Measurements from ENCODE around the gene SLC15A4. TPM values are rescaled to one million over a fixed set of nuclear protein-coding genes. Genes with fewer than 3 reads are reported as not detected.

SLC15A4 gene
- total and polyA plus RNA-seq, 8 donors: 0.89 to 37.8 (median 4.2) TPM

DNA sequence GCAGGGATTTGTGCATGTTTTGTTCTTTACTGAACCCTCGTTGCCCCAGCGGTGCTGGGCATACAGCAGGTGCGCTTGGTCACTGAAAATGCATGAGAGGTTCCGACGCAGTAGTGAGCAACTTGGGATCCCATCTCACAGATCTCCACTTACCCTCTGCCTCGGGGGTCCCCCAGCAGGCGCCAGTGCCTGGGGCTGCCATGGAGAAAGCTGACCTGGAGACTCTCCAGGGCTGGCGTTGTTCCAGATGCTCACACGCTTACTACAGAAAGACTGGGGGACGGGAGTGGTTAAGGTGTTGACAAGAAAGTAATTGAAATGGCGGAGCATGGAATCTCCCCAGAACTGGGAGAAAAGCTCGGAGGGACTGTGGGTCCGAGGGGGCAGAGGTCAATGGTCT is 43.7 kb upstream of the SLC15A4 start:
- no peaks in the 10 kb centered on the region for H3K27me3 ChIP-seq
- intact Hi-C loops (cut with DNase I; ENCODE audit: low total_unique reads): no loop called here
- H3K27ac ChIP-seq: no peak overlapping the region
- H3K4me3 ChIP-seq: no peak overlapping the region
- H3K9me3 ChIP-seq: no peaks in the 10 kb centered on the region
- DNase-seq: no peak
- TF ChIP-seq, protein P1, sequence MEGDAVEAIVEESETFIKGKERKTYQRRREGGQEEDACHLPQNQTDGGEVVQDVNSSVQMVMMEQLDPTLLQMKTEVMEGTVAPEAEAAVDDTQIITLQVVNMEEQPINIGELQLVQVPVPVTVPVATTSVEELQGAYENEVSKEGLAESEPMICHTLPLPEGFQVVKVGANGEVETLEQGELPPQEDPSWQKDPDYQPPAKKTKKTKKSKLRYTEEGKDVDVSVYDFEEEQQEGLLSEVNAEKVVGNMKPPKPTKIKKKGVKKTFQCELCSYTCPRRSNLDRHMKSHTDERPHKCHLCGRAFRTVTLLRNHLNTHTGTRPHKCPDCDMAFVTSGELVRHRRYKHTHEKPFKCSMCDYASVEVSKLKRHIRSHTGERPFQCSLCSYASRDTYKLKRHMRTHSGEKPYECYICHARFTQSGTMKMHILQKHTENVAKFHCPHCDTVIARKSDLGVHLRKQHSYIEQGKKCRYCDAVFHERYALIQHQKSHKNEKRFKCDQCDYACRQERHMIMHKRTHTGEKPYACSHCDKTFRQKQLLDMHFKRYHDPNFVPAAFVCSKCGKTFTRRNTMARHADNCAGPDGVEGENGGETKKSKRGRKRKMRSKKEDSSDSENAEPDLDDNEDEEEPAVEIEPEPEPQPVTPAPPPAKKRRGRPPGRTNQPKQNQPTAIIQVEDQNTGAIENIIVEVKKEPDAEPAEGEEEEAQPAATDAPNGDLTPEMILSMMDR (IDR thresholded peaks at IDR 0.05): no peak
- no peak for TF ChIP-seq EP300 (IDR thresholded peaks at IDR 0.05)
- no peak for TF ChIP-seq POLR2A (IDR thresholded peaks at IDR 0.05)
- no peak for TF ChIP-seq POLR2AphosphoS5 (IDR thresholded peaks at IDR 0.05)
- H3K36me3 ChIP-seq: no peaks in the 10 kb centered on the region
- WGBS, 5 donors: 84 to 88% (median 84%) methylated on average over 13 of the region's 13 CpGs
- no peaks in the 10 kb centered on the region for H3K4me1 ChIP-seq

DNA sequence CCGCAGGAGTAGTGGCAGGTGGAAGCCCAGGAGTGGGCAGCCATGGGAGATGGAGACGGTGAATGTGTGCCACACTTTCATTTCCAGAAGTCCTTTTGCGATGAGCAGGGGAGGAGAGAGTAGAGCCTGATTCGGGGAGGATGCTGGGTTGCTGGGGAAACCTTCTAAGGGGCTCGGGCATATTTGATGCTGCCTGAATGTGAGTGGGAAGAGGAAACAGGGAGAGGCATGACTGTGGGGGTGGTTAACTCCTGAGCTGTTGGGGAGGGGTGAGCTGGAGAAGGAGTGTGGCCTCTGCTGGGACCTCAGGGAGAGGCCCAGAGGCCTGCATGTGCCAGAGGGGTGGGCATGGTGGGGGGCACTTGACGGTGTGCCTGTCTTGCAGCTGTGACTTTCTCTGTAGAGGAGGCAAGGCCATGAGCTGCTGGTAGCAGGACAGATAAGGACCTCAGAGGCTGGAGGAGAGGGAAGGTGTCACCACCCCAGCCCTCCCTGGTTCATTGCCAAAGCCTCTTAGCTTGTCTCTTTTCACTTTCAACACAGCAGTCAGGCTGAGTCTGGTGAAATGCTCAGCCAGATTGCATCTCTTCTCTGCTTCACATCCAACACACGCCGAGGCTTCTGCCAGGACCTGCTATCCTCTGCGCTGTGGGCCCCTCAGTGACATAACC is 40.9 kb upstream of the SLC15A4 start:
- H3K27me3 ChIP-seq: no peaks in the 10 kb centered on the region
- H3K4me1 ChIP-seq: no peaks in the 10 kb centered on the region
- no peak overlapping the region for H3K4me3 ChIP-seq
- TF ChIP-seq, protein P1 (IDR thresholded peaks at IDR 0.05): no peak
- TF ChIP-seq EP300 (IDR thresholded peaks at IDR 0.05) (no peak), POLR2A (IDR thresholded peaks at IDR 0.05) (no peak), POLR2AphosphoS5 (IDR thresholded peaks at IDR 0.05) (no peak)
- WGBS, 5 donors: 77 to 88% (median 79%) methylated on average over 9 of the region's 9 CpGs
- no peak for DNase-seq
- intact Hi-C loops (cut with DNase I; ENCODE audit: low total_unique reads): no loop called here
- H3K36me3 ChIP-seq: no peaks in the 10 kb centered on the region
- H3K9me3 ChIP-seq: no peaks in the 10 kb centered on the region
- H3K27ac ChIP-seq: no peak overlapping the region

DNA sequence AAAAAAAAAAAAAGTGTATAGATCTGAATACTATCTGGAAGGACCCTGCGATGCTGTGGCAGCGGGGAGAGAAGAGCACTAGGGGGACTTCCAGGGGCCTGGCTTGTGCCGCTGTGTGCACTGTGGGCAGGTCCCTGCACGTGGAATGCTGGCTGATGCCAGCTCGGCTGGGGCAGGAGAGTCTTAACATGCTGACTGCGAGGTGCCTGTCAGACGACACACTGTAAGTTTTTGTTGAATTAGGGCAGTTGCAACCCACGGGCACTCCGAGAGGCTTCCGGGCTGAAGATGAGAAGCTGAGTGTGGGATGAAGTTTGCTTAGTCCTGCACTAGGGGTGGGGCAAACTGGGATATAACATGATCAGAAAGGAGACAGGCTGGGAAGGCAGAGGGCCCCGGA is 40.2 kb upstream of the SLC15A4 start:
- no peak overlapping the region for H3K27ac ChIP-seq
- peaks cover 0 to 4% (median 0%) of the 10 kb centered on the region in 3 donors for H3K27me3 ChIP-seq
- no peaks in the 10 kb centered on the region for H3K4me1 ChIP-seq
- no peaks in the 10 kb centered on the region for H3K9me3 ChIP-seq
- no peak overlapping the region for H3K4me3 ChIP-seq
- 69 to 88% (median 77%) methylated on average over 11 of the region's 11 CpGs for WGBS, 5 donors
- no peaks in the 10 kb centered on the region for H3K36me3 ChIP-seq
- TF ChIP-seq EP300 (IDR thresholded peaks at IDR 0.05) (no peak), POLR2AphosphoS5 (IDR thresholded peaks at IDR 0.05) (no peak), POLR2A (IDR thresholded peaks at IDR 0.05) (no peak)
- TF ChIP-seq, protein P1 (IDR thresholded peaks at IDR 0.05): no peak
- intact Hi-C loops (cut with DNase I; ENCODE audit: low total_unique reads): no loop called here
- DNase-seq: no peak

DNA sequence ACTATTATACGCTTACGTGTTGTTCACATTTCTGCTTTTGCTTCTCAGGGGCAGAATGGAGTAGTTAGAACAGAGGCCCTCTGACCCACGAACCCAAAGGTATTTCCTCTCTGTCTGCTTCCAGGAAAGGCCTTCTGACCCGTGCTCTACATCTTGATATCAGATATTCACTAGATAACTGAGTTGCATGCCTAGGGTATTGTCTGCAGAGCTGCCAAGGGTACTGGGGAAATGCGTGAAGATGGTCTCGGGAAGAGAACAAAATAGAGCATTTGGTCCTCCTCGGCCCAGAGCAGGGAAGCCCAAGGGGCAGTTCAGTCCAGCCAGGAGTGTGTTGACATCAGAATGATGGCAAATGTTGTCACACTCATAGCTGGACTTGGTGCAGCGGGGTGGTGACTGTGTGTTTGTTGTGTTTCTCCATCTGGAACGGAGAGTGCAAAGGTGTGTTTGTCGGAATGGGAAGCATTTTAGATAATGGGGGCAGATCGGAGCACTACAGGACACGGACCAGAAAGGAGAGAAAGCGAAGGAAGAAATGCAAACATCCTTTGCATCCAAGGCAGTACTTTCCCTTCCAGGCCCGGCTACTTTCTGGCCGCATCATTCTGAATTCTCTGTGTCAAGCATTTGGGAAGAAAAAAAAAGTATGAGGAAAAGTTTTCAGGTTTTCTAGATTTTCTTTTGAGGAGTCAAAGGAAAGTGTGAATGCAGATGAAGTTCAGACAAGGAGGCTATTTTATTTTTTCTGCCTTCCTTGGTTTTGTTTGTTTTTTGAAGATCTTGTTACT is 37.7 kb upstream of the SLC15A4 start:
- H3K27ac ChIP-seq: no peak overlapping the region
- no peaks in the 10 kb centered on the region for H3K4me1 ChIP-seq
- peaks cover 0 to 7% (median 0%) of the 10 kb centered on the region in 3 donors for H3K27me3 ChIP-seq
- H3K36me3 ChIP-seq: no peaks in the 10 kb centered on the region
- no peak for TF ChIP-seq POLR2AphosphoS5 (IDR thresholded peaks at IDR 0.05)
- no peak for TF ChIP-seq POLR2A (IDR thresholded peaks at IDR 0.05)
- TF ChIP-seq, protein P1 (IDR thresholded peaks at IDR 0.05): no peak
- no peak for TF ChIP-seq EP300 (IDR thresholded peaks at IDR 0.05)
- H3K4me3 ChIP-seq: no peak overlapping the region
- 41 to 57% (median 55%) methylated on average over 15 of the region's 15 CpGs for WGBS, 5 donors
- H3K9me3 ChIP-seq: no peaks in the 10 kb centered on the region
- no peak for DNase-seq
- intact Hi-C loops (cut with DNase I; ENCODE audit: low total_unique reads): no loop called here

All from stomach (tissue), 9 donors.